ENCODE data around the gene SLCO2B1. TPM values are rescaled to one million over a fixed set of nuclear protein-coding genes. Genes with fewer than 3 reads are reported as not detected.

Gene SLCO2B1
- total RNA-seq, 1 donor from 2014 or later = 3.5 TPM

- H3K27me3 Mint-ChIP-seq (ENCODE audit: unreplicated experiment) = peaks cover 15% of the 10 kb centered on the region
- H3K4me1 Mint-ChIP-seq (ENCODE audit: unreplicated experiment) = peaks cover 17% of the 10 kb centered on the region
- DNase-seq (ENCODE audit: low spot score) = no peak
- no peak overlapping the region for H3K4me3 Mint-ChIP-seq (ENCODE audit: unreplicated experiment)
- TF ChIP-seq CTCF (IDR thresholded peaks at IDR 0.05; ENCODE audit: unreplicated experiment) = no peak
- H3K36me3 Mint-ChIP-seq (ENCODE audit: low read depth, unreplicated experiment) = peaks cover 4% of the 10 kb centered on the region
- H3K27ac Mint-ChIP-seq (ENCODE audit: unreplicated experiment) = no peak overlapping the region
- H3K9me3 Mint-ChIP-seq (ENCODE audit: unreplicated experiment) = no peaks in the 10 kb centered on the region
These were observed 95.2 kb downstream of the SLCO2B1 start for GRCh38 chr11:75246006-75246670.

GRCh38 chr11:75246671-75247350 is 95.9 kb downstream of the SLCO2B1 start:
- Mint-ChIP-seq H3K36me3 (ENCODE audit: low read depth, unreplicated experiment) (peaks cover 4% of the 10 kb centered on the region), H3K27ac (ENCODE audit: unreplicated experiment) (no peak overlapping the region), H3K9me3 (ENCODE audit: unreplicated experiment) (no peaks in the 10 kb centered on the region), H3K4me3 (ENCODE audit: unreplicated experiment) (no peak overlapping the region), H3K27me3 (ENCODE audit: unreplicated experiment) (peaks cover 15% of the 10 kb centered on the region), H3K4me1 (ENCODE audit: unreplicated experiment) (peaks cover 17% of the 10 kb centered on the region)
- DNase-seq (ENCODE audit: low spot score) = no peak
- TF ChIP-seq CTCF (IDR thresholded peaks at IDR 0.05; ENCODE audit: unreplicated experiment) = no peak

GRCh38 chr11:75248924-75249256 is 98.0 kb downstream of the SLCO2B1 start:
- no peaks in the 10 kb centered on the region for H3K9me3 Mint-ChIP-seq (ENCODE audit: unreplicated experiment)
- no peak overlapping the region for H3K27ac Mint-ChIP-seq (ENCODE audit: unreplicated experiment)
- TF ChIP-seq CTCF (IDR thresholded peaks at IDR 0.05; ENCODE audit: unreplicated experiment) = no peak
- H3K4me1 Mint-ChIP-seq (ENCODE audit: unreplicated experiment) = peaks cover 3% of the 10 kb centered on the region
- H3K27me3 Mint-ChIP-seq (ENCODE audit: unreplicated experiment) = peaks cover 4% of the 10 kb centered on the region
- H3K4me3 Mint-ChIP-seq (ENCODE audit: unreplicated experiment) = no peak overlapping the region
- no peaks in the 10 kb centered on the region for H3K36me3 Mint-ChIP-seq (ENCODE audit: low read depth, unreplicated experiment)
- DNase-seq (ENCODE audit: low spot score) = no peak

GRCh38 chr11:75249704-75250103 is 98.8 kb downstream of the SLCO2B1 start:
- no peak for DNase-seq (ENCODE audit: low spot score)
- no peak for TF ChIP-seq CTCF (IDR thresholded peaks at IDR 0.05; ENCODE audit: unreplicated experiment)
- H3K27ac Mint-ChIP-seq (ENCODE audit: unreplicated experiment) = no peak overlapping the region
- H3K4me3 Mint-ChIP-seq (ENCODE audit: unreplicated experiment) = no peak overlapping the region
- H3K9me3 Mint-ChIP-seq (ENCODE audit: unreplicated experiment) = no peaks in the 10 kb centered on the region
- peaks cover 3% of the 10 kb centered on the region for H3K27me3 Mint-ChIP-seq (ENCODE audit: unreplicated experiment)
- no peaks in the 10 kb centered on the region for H3K36me3 Mint-ChIP-seq (ENCODE audit: low read depth, unreplicated experiment)
- H3K4me1 Mint-ChIP-seq (ENCODE audit: unreplicated experiment) = no peaks in the 10 kb centered on the region

- no peak for DNase-seq (ENCODE audit: low spot score)
- H3K36me3 Mint-ChIP-seq (ENCODE audit: low read depth, unreplicated experiment) = peaks cover 3% of the 10 kb centered on the region
- H3K4me3 Mint-ChIP-seq (ENCODE audit: unreplicated experiment) = no peak overlapping the region
- no peak overlapping the region for H3K27ac Mint-ChIP-seq (ENCODE audit: unreplicated experiment)
- H3K9me3 Mint-ChIP-seq (ENCODE audit: unreplicated experiment) = no peaks in the 10 kb centered on the region
- H3K4me1 Mint-ChIP-seq (ENCODE audit: unreplicated experiment) = no peaks in the 10 kb centered on the region
- no peak for TF ChIP-seq CTCF (IDR thresholded peaks at IDR 0.05; ENCODE audit: unreplicated experiment)
- peaks cover 2% of the 10 kb centered on the region for H3K27me3 Mint-ChIP-seq (ENCODE audit: unreplicated experiment)
These were observed 103.4 kb downstream of the SLCO2B1 start for GRCh38 chr11:75254326-75254725.
